Body of pancreas (tissue), 4 donors: ENCODE data around the gene COBLL1.

Experiments
- POLR2A ChIP-seq, 3 donors: fragments of 450-650 bp; IDR thresholded peaks; one replicate each; pipeline ENCODE4 v1.6.1; 2016; ENCODE audit warnings: antibody characterized with exemption in 3 of 3, mild to moderate bottlenecking in 2 of 3
- TF ChIP-seq, protein P1 (sequence below), 7 experiments: fragments of 450-650 bp in 4 of 7; fragments of 200-600 bp in 3 of 7; sonication (generic) in 3 of 7; IDR thresholded peaks; one replicate each; pipeline ENCODE4 v1.5.1; 2016 to 2019; ENCODE audit warnings: antibody characterized with exemption in 7 of 7

DNA sequence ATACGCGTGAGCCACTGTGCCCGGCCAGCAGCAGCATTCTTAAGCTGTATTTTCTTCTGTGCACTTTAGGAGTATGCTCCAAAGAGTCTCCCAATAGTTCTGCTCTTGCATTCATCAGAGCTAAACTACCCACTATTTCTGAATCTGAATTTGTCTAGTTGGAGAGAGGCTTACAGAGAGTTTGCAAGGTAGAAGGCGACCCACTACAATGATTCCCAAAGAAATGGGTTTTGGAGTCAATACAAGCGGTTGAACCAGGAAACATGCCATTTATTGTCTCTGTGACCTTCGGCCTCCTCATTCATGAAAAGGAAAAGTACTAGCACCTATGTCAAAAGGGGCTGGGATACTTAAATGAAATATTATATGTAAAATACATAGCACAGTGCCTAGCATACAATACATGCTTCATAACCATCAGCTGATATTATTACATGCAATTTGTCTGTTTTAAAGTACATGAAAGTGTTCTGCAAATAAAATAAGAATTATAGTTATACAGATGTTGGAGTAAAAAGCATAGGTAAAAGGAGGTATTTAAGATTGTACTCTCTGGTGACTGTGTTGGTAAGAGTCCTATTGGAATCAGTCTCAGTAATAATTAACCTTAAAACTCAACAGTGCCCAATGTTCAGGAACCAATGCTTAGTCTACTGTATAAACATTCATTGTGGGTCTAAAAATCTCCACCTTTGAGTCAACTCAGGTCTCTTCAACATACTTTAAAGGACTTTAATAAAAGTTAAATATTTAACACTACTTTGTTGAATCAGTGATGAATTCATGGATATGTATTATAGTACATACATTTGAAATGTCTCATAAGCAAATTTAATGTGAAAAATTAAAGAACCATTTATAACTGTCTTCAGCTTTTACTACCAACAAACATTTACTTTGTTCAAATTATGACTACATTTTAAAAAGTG is 130.5 kb downstream of the COBLL1 start:
- TF ChIP-seq, protein P1, sequence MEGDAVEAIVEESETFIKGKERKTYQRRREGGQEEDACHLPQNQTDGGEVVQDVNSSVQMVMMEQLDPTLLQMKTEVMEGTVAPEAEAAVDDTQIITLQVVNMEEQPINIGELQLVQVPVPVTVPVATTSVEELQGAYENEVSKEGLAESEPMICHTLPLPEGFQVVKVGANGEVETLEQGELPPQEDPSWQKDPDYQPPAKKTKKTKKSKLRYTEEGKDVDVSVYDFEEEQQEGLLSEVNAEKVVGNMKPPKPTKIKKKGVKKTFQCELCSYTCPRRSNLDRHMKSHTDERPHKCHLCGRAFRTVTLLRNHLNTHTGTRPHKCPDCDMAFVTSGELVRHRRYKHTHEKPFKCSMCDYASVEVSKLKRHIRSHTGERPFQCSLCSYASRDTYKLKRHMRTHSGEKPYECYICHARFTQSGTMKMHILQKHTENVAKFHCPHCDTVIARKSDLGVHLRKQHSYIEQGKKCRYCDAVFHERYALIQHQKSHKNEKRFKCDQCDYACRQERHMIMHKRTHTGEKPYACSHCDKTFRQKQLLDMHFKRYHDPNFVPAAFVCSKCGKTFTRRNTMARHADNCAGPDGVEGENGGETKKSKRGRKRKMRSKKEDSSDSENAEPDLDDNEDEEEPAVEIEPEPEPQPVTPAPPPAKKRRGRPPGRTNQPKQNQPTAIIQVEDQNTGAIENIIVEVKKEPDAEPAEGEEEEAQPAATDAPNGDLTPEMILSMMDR (IDR thresholded peaks at IDR 0.05): no peak
- TF ChIP-seq POLR2A (IDR thresholded peaks at IDR 0.05): no peak
